ENCODE measurements around the gene NUDT17. TPM values are rescaled to one million over a fixed set of nuclear protein-coding genes. Genes with fewer than 3 reads are reported as not detected.

NUDT17 gene
- total RNA-seq, 1 donor from 2014 or later: 3.3 TPM

- no peak overlapping the region for H2AFZ ChIP-seq (ENCODE audit: low read depth, low read length)
- TF ChIP-seq CTCF (IDR thresholded peaks at IDR 0.05; ENCODE audit: insufficient read depth, low read depth, low read length) (no peak), EZH2 (IDR thresholded peaks at IDR 0.05; ENCODE audit: insufficient read depth, low read length) (no peak)
- H3K4me2 ChIP-seq (ENCODE audit: low read length): no peak overlapping the region
- no peak for DNase-seq (ENCODE audit: low read depth)
- H3K27me3 ChIP-seq (ENCODE audit: insufficient read depth, low read length): no peaks in the 10 kb centered on the region
- H3K9ac ChIP-seq (ENCODE audit: low read length): no peak overlapping the region
- peaks cover under 1% of the 10 kb centered on the region for H3K79me2 ChIP-seq (ENCODE audit: insufficient read depth, low read length)
- H3K4me3 ChIP-seq (ENCODE audit: insufficient read depth, low read depth, low read length): no peak overlapping the region
- Mint-ChIP-seq H3K27me3 (ENCODE audit: low read depth, unreplicated experiment) (peaks cover 29% of the 10 kb centered on the region), H3K4me1 (ENCODE audit: low read depth, unreplicated experiment) (peaks cover 3% of the 10 kb centered on the region), H3K36me3 (ENCODE audit: low read depth, unreplicated experiment) (peaks cover 4% of the 10 kb centered on the region), H3K9me3 (ENCODE audit: unreplicated experiment) (peaks cover 3% of the 10 kb centered on the region), H3K27ac (ENCODE audit: unreplicated experiment) (no peak overlapping the region), H3K4me3 (ENCODE audit: unreplicated experiment) (no peak overlapping the region)
- H4K20me1 ChIP-seq (ENCODE audit: insufficient read depth, low read length): peaks cover under 1% of the 10 kb centered on the region
- no peak overlapping the region for H3K27ac ChIP-seq (ENCODE audit: low read depth, low read length)
- H3K9me3 ChIP-seq (ENCODE audit: insufficient read depth, low read depth, low read length): no peaks in the 10 kb centered on the region
- no peaks in the 10 kb centered on the region for H3K36me3 ChIP-seq (ENCODE audit: insufficient read depth, low read length)
- H3K4me1 ChIP-seq (ENCODE audit: insufficient read depth, low read length): peaks cover 3% of the 10 kb centered on the region
- FAIRE-seq: no peak
Measured at GRCh38 chr1:145863282-145864018, 18.0 kb downstream of the NUDT17 start.

- Histone ChIP-seq H2AFZ (ENCODE audit: low read depth, low read length) (no peak overlapping the region), H3K27me3 (ENCODE audit: insufficient read depth, low read length) (no peaks in the 10 kb centered on the region), H4K20me1 (ENCODE audit: insufficient read depth, low read length) (no peaks in the 10 kb centered on the region), H3K79me2 (ENCODE audit: insufficient read depth, low read length) (no peaks in the 10 kb centered on the region), H3K36me3 (ENCODE audit: insufficient read depth, low read length) (no peaks in the 10 kb centered on the region), H3K9me3 (ENCODE audit: insufficient read depth, low read depth, low read length) (no peaks in the 10 kb centered on the region), H3K4me2 (ENCODE audit: low read length) (no peak overlapping the region), H3K27ac (ENCODE audit: low read depth, low read length) (no peak overlapping the region), H3K4me1 (ENCODE audit: insufficient read depth, low read length) (peaks cover 7% of the 10 kb centered on the region), H3K4me3 (ENCODE audit: insufficient read depth, low read depth, low read length) (no peak overlapping the region), H3K9ac (ENCODE audit: low read length) (no peak overlapping the region)
- no peak for FAIRE-seq
- H3K9me3 Mint-ChIP-seq (ENCODE audit: unreplicated experiment): peaks cover 3% of the 10 kb centered on the region
- H3K4me3 Mint-ChIP-seq (ENCODE audit: unreplicated experiment): no peak overlapping the region
- no peak overlapping the region for H3K27ac Mint-ChIP-seq (ENCODE audit: unreplicated experiment)
- H3K27me3 Mint-ChIP-seq (ENCODE audit: low read depth, unreplicated experiment): peaks cover 43% of the 10 kb centered on the region
- DNase-seq (ENCODE audit: low read depth): no peak
- TF ChIP-seq EZH2 (IDR thresholded peaks at IDR 0.05; ENCODE audit: insufficient read depth, low read length) (no peak), CTCF (IDR thresholded peaks at IDR 0.05; ENCODE audit: insufficient read depth, low read depth, low read length) (no peak)
- H3K36me3 Mint-ChIP-seq (ENCODE audit: low read depth, unreplicated experiment): peaks cover 7% of the 10 kb centered on the region
- no peaks in the 10 kb centered on the region for H3K4me1 Mint-ChIP-seq (ENCODE audit: low read depth, unreplicated experiment)
Measured at GRCh38 chr1:145868232-145868631, 22.8 kb downstream of the NUDT17 start.

Measured in astrocyte (in vitro differentiated cells and primary cell).